ENCODE results near the gene ARMC12.

Gene ARMC12

GRCh38 chr6:35710241-35710847 is 26.5 kb upstream of the ARMC12 start:
- TF ChIP-seq CTCF (IDR thresholded peaks at IDR 0.05; ENCODE audit: low read depth, low read length, missing control alignments), result no peak
- DNase-seq (ENCODE audit: low read depth), result no peak

GRCh38 chr6:35711731-35712130 is 25.1 kb upstream of the ARMC12 start:
- no peak for TF ChIP-seq CTCF (IDR thresholded peaks at IDR 0.05; ENCODE audit: low read depth, low read length, missing control alignments)
- no peak for DNase-seq (ENCODE audit: low read depth)

More at GRCh38 chr6:35710241-35710847, 26.5 kb upstream of the ARMC12 start:
- no peak overlapping the region for H3K4me3 ChIP-seq (ENCODE audit: low read depth, low read length)

GRCh38 chr6:35713006-35713767 is 23.6 kb upstream of the ARMC12 start:
- TF ChIP-seq CTCF (IDR thresholded peaks at IDR 0.05; ENCODE audit: low read depth, low read length, missing control alignments), result no peak
- no peak for DNase-seq (ENCODE audit: low read depth)
- H3K4me3 ChIP-seq (ENCODE audit: low read depth, low read length), result no peak overlapping the region

More at GRCh38 chr6:35711731-35712130, 25.1 kb upstream of the ARMC12 start:
- H3K4me3 ChIP-seq (ENCODE audit: low read depth, low read length), result no peak overlapping the region

- no peak for TF ChIP-seq CTCF (IDR thresholded peaks at IDR 0.05; ENCODE audit: low read depth, low read length, missing control alignments)
- H3K4me3 ChIP-seq (ENCODE audit: low read depth, low read length), result no peak overlapping the region
- DNase-seq (ENCODE audit: low read depth), result no peak
Measured at GRCh38 chr6:35716798-35717197, 20.0 kb upstream of the ARMC12 start.

GRCh38 chr6:35717449-35718374 is 19.1 kb upstream of the ARMC12 start:
- DNase-seq (ENCODE audit: low read depth), result no peak
- no peak for TF ChIP-seq CTCF (IDR thresholded peaks at IDR 0.05; ENCODE audit: low read depth, low read length, missing control alignments)
- H3K4me3 ChIP-seq (ENCODE audit: low read depth, low read length), result no peak overlapping the region

GRCh38 chr6:35718375-35718736 is 18.5 kb upstream of the ARMC12 start:
- no peak for DNase-seq (ENCODE audit: low read depth)
- TF ChIP-seq CTCF (IDR thresholded peaks at IDR 0.05; ENCODE audit: low read depth, low read length, missing control alignments), result no peak
- H3K4me3 ChIP-seq (ENCODE audit: low read depth, low read length), result no peak overlapping the region
